OCI-LY7 (cell line): ENCODE measurements around the gene CXCL13. TPM values are rescaled to one million over a fixed set of nuclear protein-coding genes. Genes with fewer than 3 reads are reported as not detected.

Source experiments
- BruUV-seq: library from RNA; stranded (reverse); fragments of 400-500 nt; replicated peaks from 2 replicates; lab custom pipeline; 2021; lab: Mats Ljungman, UMichigan
- CTCF ChIA-PET: fragments of 300-600 bp; sonication (Branson Sonifier 250); formaldehyde crosslinking; loops from one replicate; lab custom pipeline; 2022; ENCODE audit warnings: antibody characterized with exemption; ENCODE audit not compliant: unreplicated experiment; lab: Charles Lee
- POLR2A ChIA-PET: fragments of 300-600 bp; sonication (Branson Sonifier 250); formaldehyde crosslinking; loops from one replicate; lab custom pipeline; 2022; ENCODE audit warnings: antibody characterized with exemption; lab: Charles Lee
- DNase-seq: peaks from one replicate; pipeline ENCODE4 v3.0.0-alpha.2; 2015; ENCODE audit warnings: low spot score
- H2AFZ ChIP-seq: fragments of 200-600 bp; sonication (generic), shearing (Covaris generic); 2 replicates; pipeline ENCODE4 v1.6.1; 2014; ENCODE audit warnings: mild to moderate bottlenecking, antibody characterized with exemption, low read length, moderate library complexity
- H3K27ac ChIP-seq: fragments of 200-600 bp; sonication (generic); 2 replicates; pipeline ENCODE4 v1.5.1; 2014; ENCODE audit warnings: mixed run types, low read depth, mild to moderate bottlenecking, moderate library complexity, low read length, inconsistent platforms; ENCODE audit not compliant: poor library complexity, severe bottlenecking
- H3K36me3 ChIP-seq: fragments of 200-600 bp; sonication (generic); 2 replicates; pipeline ENCODE4 v1.6.1; 2014; ENCODE audit warnings: mild to moderate bottlenecking, antibody characterized with exemption, low read length, moderate library complexity, mixed read lengths; ENCODE audit not compliant: insufficient read depth
- H3K4me1 ChIP-seq: fragments of 200-600 bp; sonication (generic); 2 replicates; pipeline ENCODE4 v1.5.1; 2014; ENCODE audit warnings: mild to moderate bottlenecking, low read length; ENCODE audit not compliant: insufficient read depth, poor library complexity, severe bottlenecking
- H3K4me2 ChIP-seq: fragments of 200-600 bp; sonication (generic); 2 replicates; pipeline ENCODE4 v1.6.1; 2014; ENCODE audit warnings: mild to moderate bottlenecking, low read length
- H3K4me3 ChIP-seq: fragments of 200-600 bp; sonication (generic); 2 replicates; pipeline ENCODE4 v1.5.1; 2014; ENCODE audit warnings: mild to moderate bottlenecking, low read depth, low read length; ENCODE audit not compliant: poor library complexity, severe bottlenecking
- H3K79me2 ChIP-seq: fragments of 200-600 bp; sonication (generic); 2 replicates; pipeline ENCODE4 v1.6.1; 2016; ENCODE audit warnings: low read depth, mild to moderate bottlenecking, low read length, moderate library complexity, mixed read lengths; ENCODE audit not compliant: insufficient read depth
- H3K9me2 ChIP-seq: fragments of 200-600 bp; sonication (generic); 2 replicates; pipeline ENCODE4 v1.6.1; 2016; ENCODE audit warnings: mild to moderate bottlenecking, low read length, mixed read lengths; ENCODE audit not compliant: insufficient read depth
- H3K9me3 ChIP-seq: fragments of 200-600 bp; sonication (generic); 2 replicates; pipeline ENCODE4 v1.6.1; 2014; ENCODE audit warnings: mild to moderate bottlenecking, mixed run types, low read length, mixed read lengths
- H4K20me1 ChIP-seq: fragments of 200-600 bp; sonication (generic); 2 replicates; pipeline ENCODE4 v1.6.1; 2014; ENCODE audit warnings: mild to moderate bottlenecking, antibody characterized with exemption, low read length, moderate library complexity, mixed read lengths; ENCODE audit not compliant: insufficient read depth
- CTCF ChIP-seq: fragments of 200-600 bp; sonication (generic); conservative IDR thresholded peaks from 2 replicates; pipeline ENCODE4 v1.5.1; 2014; ENCODE audit warnings: mild to moderate bottlenecking, antibody characterized with exemption, low read length, moderate library complexity, mixed read lengths
- EZH2phosphoT487 ChIP-seq: fragments of 200-600 bp; sonication (generic); IDR thresholded peaks from 2 replicates; pipeline ENCODE4 v1.6.1; 2018; ENCODE audit warnings: low read depth, borderline replicate concordance, mild to moderate bottlenecking, mixed run types, antibody characterized with exemption, low read length, moderate library complexity, mixed read lengths
- intact Hi-C: fragments of 100-400 bp; cut with micrococcal nuclease; formaldehyde crosslinking; loops from one replicate; pipeline ENCODE4 v1.10.0; 2022; ENCODE audit not compliant: unreplicated experiment
- total RNA-seq, 2 experiments: library from RNA; depleted of rRNA in 1 of 2; stranded (reverse); fragments of >200 nt in 1 of 2; shearing (Covaris generic) in 1 of 2; gene quantifications; 2 replicates each; pipeline ENCODE4 v1.2.3, GENCODE V29; 2014 to 2022

CXCL13 gene
- total RNA-seq, 2 experiments from 2014 or later, result not detected

GRCh38 chr4:77581724-77582123 is 23.9 kb upstream of the CXCL13 start:
- Histone ChIP-seq H2AFZ (no peak overlapping the region), H4K20me1 (no peaks in the 10 kb centered on the region), H3K36me3 (no peaks in the 10 kb centered on the region), H3K4me2 (no peak overlapping the region), H3K27ac (no peak overlapping the region), H3K9me3 (no peaks in the 10 kb centered on the region), H3K4me1 (no peaks in the 10 kb centered on the region), H3K4me3 (no peak overlapping the region), H3K9me2 (no peaks in the 10 kb centered on the region), H3K79me2 (no peaks in the 10 kb centered on the region)
- ChIA-PET CTCF (no interaction called here), POLR2A (no interaction called here)
- no peak for DNase-seq
- intact Hi-C loops, result no loop called here
- BruUV-seq, result no TSS peak
- TF ChIP-seq CTCF (no peak), EZH2phosphoT487 (no peak)

GRCh38 chr4:77582156-77582555 is 23.5 kb upstream of the CXCL13 start:
- Histone ChIP-seq H4K20me1 (no peaks in the 10 kb centered on the region), H3K79me2 (no peaks in the 10 kb centered on the region), H3K27ac (no peak overlapping the region), H3K36me3 (no peaks in the 10 kb centered on the region), H3K9me3 (no peaks in the 10 kb centered on the region), H2AFZ (no peak overlapping the region), H3K4me3 (no peak overlapping the region), H3K9me2 (no peaks in the 10 kb centered on the region), H3K4me1 (no peaks in the 10 kb centered on the region), H3K4me2 (no peak overlapping the region)
- POLR2A ChIA-PET, result no interaction called here
- TF ChIP-seq CTCF (no peak), EZH2phosphoT487 (no peak)
- CTCF ChIA-PET, result no interaction called here
- BruUV-seq, result no TSS peak
- no peak for DNase-seq
- intact Hi-C loops, result no loop called here

GRCh38 chr4:77582711-77583110 is 22.9 kb upstream of the CXCL13 start:
- no peak for DNase-seq
- Histone ChIP-seq H3K79me2 (no peaks in the 10 kb centered on the region), H3K4me2 (no peak overlapping the region), H2AFZ (no peak overlapping the region), H3K4me3 (no peak overlapping the region), H3K4me1 (no peaks in the 10 kb centered on the region), H3K9me2 (no peaks in the 10 kb centered on the region), H3K27ac (no peak overlapping the region), H3K36me3 (no peaks in the 10 kb centered on the region), H4K20me1 (no peaks in the 10 kb centered on the region), H3K9me3 (no peaks in the 10 kb centered on the region)
- TF ChIP-seq EZH2phosphoT487 (no peak), CTCF (no peak)
- no TSS peak for BruUV-seq
- intact Hi-C loops, result no loop called here
- ChIA-PET CTCF (no interaction called here), POLR2A (no interaction called here)
